Uterus (tissue), 2 donors: Measurements from ENCODE around the gene OXNAD1.

Experiments used
- CTCF ChIP-seq, 4 experiments: fragments of 200-600 bp in 2 of 4; fragments of 450-650 bp in 2 of 4; sonication (generic) in 2 of 4; IDR thresholded peaks; one replicate each; pipeline ENCODE4 v1.5.1; 2016 to 2019; ENCODE audit warnings: antibody characterized with exemption in 4 of 4, mild to moderate bottlenecking in 2 of 4, moderate library complexity in 1 of 4
- POLR2A ChIP-seq, 2 donors: fragments of 450-650 bp; IDR thresholded peaks; one replicate each; pipeline ENCODE4 v1.6.1; 2016; ENCODE audit warnings: antibody characterized with exemption in 2 of 2, mild to moderate bottlenecking in 1 of 2, moderate library complexity in 1 of 2

- TF ChIP-seq CTCF (IDR thresholded peaks at IDR 0.05) (no peak), POLR2A (IDR thresholded peaks at IDR 0.05) (no peak)
Measured at GRCh38 chr3:16300307-16300706, 35.3 kb downstream of the OXNAD1 start.
